Smooth muscle cell (in vitro differentiated cells): ENCODE data around the gene USH2A. TPM values are rescaled to one million over a fixed set of nuclear protein-coding genes. Genes with fewer than 3 reads are reported as not detected.

ENCODE experiments used
- DNase-seq: peaks from one replicate; lab custom pipeline; 2025; ENCODE audit not compliant: unreplicated experiment; lab: John Stamatoyannopoulos, UW
- H2AFZ ChIP-seq: fragments of 200-600 bp; sonication (generic); 2 replicates; pipeline ENCODE4 v1.6.0; 2016; ENCODE audit warnings: antibody characterized with exemption, low read depth, mild to moderate bottlenecking
- H3F3A ChIP-seq: fragments of 200-600 bp; sonication (generic); 2 replicates; pipeline ENCODE4 v1.6.0; 2017; ENCODE audit warnings: antibody characterized with exemption, low read depth
- H3K27ac ChIP-seq: fragments of 200-600 bp; sonication (generic); 2 replicates; pipeline ENCODE4 v1.5.1; 2016; ENCODE audit warnings: low read depth, mild to moderate bottlenecking
- H3K27me3 ChIP-seq: fragments of 200-600 bp; sonication (generic); 2 replicates; pipeline ENCODE4 v1.6.1; 2016; ENCODE audit warnings: low read depth, mild to moderate bottlenecking
- H3K36me3 ChIP-seq: fragments of 200-600 bp; sonication (generic); 2 replicates; pipeline ENCODE4 v1.5.1; 2016; ENCODE audit warnings: low read depth
- H3K4me1 ChIP-seq: fragments of 200-600 bp; sonication (generic); 2 replicates; pipeline ENCODE4 v1.5.1; 2016; ENCODE audit warnings: low read depth
- H3K4me2 ChIP-seq: fragments of 200-600 bp; sonication (generic); 2 replicates; pipeline ENCODE4 v1.6.0; 2016; ENCODE audit warnings: mild to moderate bottlenecking
- H3K4me3 ChIP-seq: fragments of 200-600 bp; sonication (generic); 2 replicates; pipeline ENCODE4 v1.5.1; 2016; ENCODE audit warnings: mild to moderate bottlenecking
- H3K79me2 ChIP-seq: fragments of 200-600 bp; sonication (generic); 2 replicates; pipeline ENCODE4 v1.6.0; 2016; ENCODE audit warnings: low read depth, mild to moderate bottlenecking
- H3K9ac ChIP-seq: fragments of 200-600 bp; sonication (generic); 2 replicates; pipeline ENCODE4 v1.6.0; 2016; ENCODE audit warnings: low read depth
- H3K9me3 ChIP-seq: fragments of 200-600 bp; sonication (generic); replicated peaks from 2 replicates; pipeline ENCODE4 v1.5.1; 2016; ENCODE audit warnings: low read depth
- H4K20me1 ChIP-seq: fragments of 200-600 bp; sonication (generic); 2 replicates; pipeline ENCODE4 v1.6.0; 2016; ENCODE audit warnings: low read depth
- CTCF ChIP-seq: fragments of 200-600 bp; sonication (generic); IDR thresholded peaks from 2 replicates; pipeline ENCODE4 v1.5.1; 2017; ENCODE audit warnings: borderline replicate concordance, mild to moderate bottlenecking, antibody characterized with exemption; ENCODE audit not compliant: insufficient read depth, poor library complexity, severe bottlenecking
- WGBS: methylation state at CpG from one replicate; pipeline ENCODE4 v1.1.7; 2016; ENCODE audit warnings: low lambda C conversion rate; 5-methylcytosine and 5-hydroxymethylcytosine counted together
- polyA plus RNA-seq: library from polyadenylated mRNA; unstranded; fragments of >200 nt; fragmentation: Nextera tagmentation; extraction: Ambion mirVana; gene quantifications from 2 replicates; pipeline ENCODE4 v1.2.1, GENCODE V29; 2016
- total RNA-seq: library from RNA; depleted of rRNA; stranded (reverse); fragments of >200 nt; gene quantifications from 2 replicates; pipeline ENCODE4 v1.2.3, GENCODE V29; 2014

The USH2A gene
- total and polyA plus RNA-seq, 2 experiments from 2014 or later: under 0.01 TPM; not detected in 1

- H3K4me2 ChIP-seq: no peak overlapping the region
- H2AFZ ChIP-seq: no peak overlapping the region
- no peaks in the 10 kb centered on the region for H3F3A ChIP-seq
- H3K4me3 ChIP-seq: no peak overlapping the region
- DNase-seq: no peak
- no peaks in the 10 kb centered on the region for H3K36me3 ChIP-seq
- 82% methylated on average over 3 of the region's 3 CpGs for WGBS
- no peaks in the 10 kb centered on the region for H3K27me3 ChIP-seq
- no peaks in the 10 kb centered on the region for H3K4me1 ChIP-seq
- TF ChIP-seq CTCF: no peak
- no peaks in the 10 kb centered on the region for H4K20me1 ChIP-seq
- H3K27ac ChIP-seq: no peak overlapping the region
- H3K79me2 ChIP-seq: no peaks in the 10 kb centered on the region
- H3K9ac ChIP-seq: no peak overlapping the region
- no peaks in the 10 kb centered on the region for H3K9me3 ChIP-seq
Observed at GRCh38 chr1:216261631-216262030, 161.6 kb downstream of the USH2A start.

GRCh38 chr1:216258856-216259255 is 164.4 kb downstream of the USH2A start:
- Histone ChIP-seq H3F3A (no peaks in the 10 kb centered on the region), H3K27me3 (no peaks in the 10 kb centered on the region), H3K79me2 (no peaks in the 10 kb centered on the region), H3K4me2 (no peak overlapping the region), H3K36me3 (no peaks in the 10 kb centered on the region), H3K9me3 (no peaks in the 10 kb centered on the region), H3K9ac (no peak overlapping the region), H4K20me1 (no peaks in the 10 kb centered on the region), H3K27ac (no peak overlapping the region), H2AFZ (no peak overlapping the region), H3K4me1 (no peaks in the 10 kb centered on the region), H3K4me3 (no peak overlapping the region)
- no peak for TF ChIP-seq CTCF
- DNase-seq: no peak
- 94% methylated on average over 1 of the region's 1 CpG for WGBS

- H3K27ac ChIP-seq: no peak overlapping the region
- TF ChIP-seq CTCF: no peak
- 63% methylated on average over 3 of the region's 3 CpGs for WGBS
Observed at GRCh38 chr1:216258386-216258785, 164.9 kb downstream of the USH2A start.

GRCh38 chr1:216250861-216251260 is 172.4 kb downstream of the USH2A start:
- TF ChIP-seq CTCF: no peak
- no peaks in the 10 kb centered on the region for H3F3A ChIP-seq
- H3K9ac ChIP-seq: no peak overlapping the region
- H4K20me1 ChIP-seq: no peaks in the 10 kb centered on the region
- no peaks in the 10 kb centered on the region for H3K36me3 ChIP-seq
- H3K4me2 ChIP-seq: no peak overlapping the region
- H3K79me2 ChIP-seq: no peaks in the 10 kb centered on the region
- H3K27me3 ChIP-seq: no peaks in the 10 kb centered on the region
- no peak overlapping the region for H2AFZ ChIP-seq
- H3K9me3 ChIP-seq: no peaks in the 10 kb centered on the region
- H3K4me3 ChIP-seq: no peak overlapping the region
- DNase-seq: no peak
- no peaks in the 10 kb centered on the region for H3K4me1 ChIP-seq
- H3K27ac ChIP-seq: no peak overlapping the region
- WGBS: 91% methylated on average over 5 of the region's 5 CpGs

More at GRCh38 chr1:216258386-216258785, 164.9 kb downstream of the USH2A start:
- Histone ChIP-seq H3K4me1 (no peaks in the 10 kb centered on the region), H3K27me3 (no peaks in the 10 kb centered on the region), H3F3A (no peaks in the 10 kb centered on the region), H3K9ac (no peak overlapping the region), H4K20me1 (no peaks in the 10 kb centered on the region), H3K4me3 (no peak overlapping the region), H3K36me3 (no peaks in the 10 kb centered on the region), H3K4me2 (no peak overlapping the region), H3K9me3 (no peaks in the 10 kb centered on the region), H3K79me2 (no peaks in the 10 kb centered on the region), H2AFZ (no peak overlapping the region)
- DNase-seq: no peak
